ENCODE data around the gene TDP1.
"Not testable (repeated sequence)": the region's sequence is repeated elsewhere in the genome, so short reads cannot be mapped to it uniquely, and the experiment has no call there.

The TDP1 gene

GRCh38 chr14:90053044-90053443 lies 97.3 kb downstream of the TDP1 start:
- peak; percentile 23 for DNase-seq

- DNase-seq, result no peak
Observed at GRCh38 chr14:90054803-90055202, 99.1 kb downstream of the TDP1 start.

- DNase-seq, result no peak
Observed at GRCh38 chr14:90056826-90057225, 101.1 kb downstream of the TDP1 start.

- peak; percentile 13 for DNase-seq
Observed at GRCh38 chr14:90058876-90059458, 103.2 kb downstream of the TDP1 start.

- DNase-seq, result peak; percentile 26
Observed at GRCh38 chr14:90060312-90060964, 104.7 kb downstream of the TDP1 start.

GRCh38 chr14:90060965-90061684 lies 105.4 kb downstream of the TDP1 start:
- DNase-seq, result no peak

- no peak for DNase-seq
Observed at GRCh38 chr14:90061685-90062126, 106.0 kb downstream of the TDP1 start, which contains the start of gene KCNK13. Gene KCNK13 (plus strand): TSS chr14:90061994. CDS start chr14:90062206, 212 bp downstream.

GRCh38 chr14:90062127-90062794 lies 106.5 kb downstream of the TDP1 start:
- DNase-seq, result no peak

GRCh38 chr14:90062822-90063539 lies 107.3 kb downstream of the TDP1 start:
- DNase-seq, result no peak

- DNase-seq, result no peak
Observed at GRCh38 chr14:90072350-90072749, 116.6 kb downstream of the TDP1 start.

- no peak for DNase-seq
Observed at GRCh38 chr14:90079576-90079975, 123.8 kb downstream of the TDP1 start.

GRCh38 chr14:90087433-90087832 lies 131.7 kb downstream of the TDP1 start:
- no peak for DNase-seq

GRCh38 chr14:90088176-90088575 lies 132.4 kb downstream of the TDP1 start:
- DNase-seq, result no peak

GRCh38 chr14:90089486-90089885 lies 133.8 kb downstream of the TDP1 start:
- not testable (repeated sequence) for DNase-seq

GRCh38 chr14:90091393-90091792 lies 135.7 kb downstream of the TDP1 start:
- peak; percentile 77 for DNase-seq

GRCh38 chr14:90093942-90094595 lies 138.3 kb downstream of the TDP1 start:
- DNase-seq, result peak; percentile 6
